Activated naive CD4-positive, alpha-beta T cell (primary cell): ENCODE results near the gene XRN2.

Source experiments
- DNase-seq, 4 experiments: peaks; one replicate each; lab custom pipeline; 2025; lab: John Stamatoyannopoulos, UW

Gene XRN2

DNA sequence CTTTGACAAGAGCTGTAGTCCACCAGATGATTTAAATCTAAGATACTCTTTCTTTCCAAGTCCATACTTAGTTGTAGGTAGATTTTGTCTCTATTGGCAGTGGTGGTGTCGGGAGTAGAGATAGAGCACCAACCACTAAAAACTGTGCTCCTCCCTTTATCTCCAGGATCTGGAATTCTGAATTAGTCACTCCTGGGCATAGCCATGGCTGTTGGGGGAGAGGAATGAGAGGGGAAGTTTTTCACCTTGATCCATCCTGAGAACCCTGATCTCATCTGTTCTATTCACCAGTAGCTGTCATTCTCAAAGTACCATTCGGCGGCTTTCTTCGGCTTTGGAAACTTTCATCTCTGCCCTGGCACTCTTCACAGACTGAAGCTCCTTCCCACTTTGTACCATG lies 129.8 kb downstream of the XRN2 start:
- no peak for DNase-seq

DNA sequence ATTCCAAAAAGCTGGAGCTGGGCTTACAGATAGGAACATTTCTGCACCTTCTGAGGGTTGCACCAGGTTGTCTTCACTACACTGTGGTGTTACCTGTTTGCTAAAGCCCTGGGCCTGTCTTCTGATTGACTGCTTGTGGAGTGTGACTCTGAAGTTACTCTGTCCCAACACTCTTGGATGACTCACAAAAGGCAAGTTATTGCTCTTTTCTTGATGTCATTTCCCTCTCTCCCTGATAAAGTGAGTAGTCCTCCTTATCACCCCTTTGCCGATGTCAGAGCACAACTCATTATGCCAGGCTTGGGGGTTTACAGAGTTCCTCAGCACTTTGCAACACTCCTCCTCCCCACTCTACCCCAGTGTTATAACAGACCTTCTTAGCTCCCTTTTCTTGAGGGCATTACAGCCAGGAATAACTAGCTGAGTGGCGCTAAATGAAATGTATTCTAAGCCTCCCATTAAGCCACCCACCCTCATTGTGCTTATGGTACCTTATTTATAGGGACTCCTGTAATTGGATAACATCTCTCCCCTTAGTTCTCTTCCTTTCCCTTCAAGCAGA lies 130.3 kb downstream of the XRN2 start:
- DNase-seq = no peak

DNA sequence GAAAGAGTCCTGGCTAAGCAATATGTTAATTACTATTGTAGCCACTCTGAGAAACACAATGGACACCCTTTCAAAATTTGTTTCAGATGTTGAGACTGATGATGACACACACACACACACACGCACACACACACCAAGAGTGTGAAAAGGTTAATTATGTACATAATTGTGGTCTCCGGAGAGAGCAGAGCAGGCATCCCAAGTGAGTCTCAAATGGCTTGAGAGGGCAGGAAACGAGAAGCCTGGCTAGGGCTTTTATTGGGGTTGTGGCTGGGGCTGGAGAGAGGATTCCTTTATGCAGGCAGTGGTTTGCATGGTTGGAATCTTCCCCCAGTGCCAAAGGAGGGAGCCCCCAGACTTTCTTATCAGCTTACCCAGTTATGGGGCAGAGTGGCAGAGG lies 132.4 kb downstream of the XRN2 start:
- DNase-seq = no peak

DNA sequence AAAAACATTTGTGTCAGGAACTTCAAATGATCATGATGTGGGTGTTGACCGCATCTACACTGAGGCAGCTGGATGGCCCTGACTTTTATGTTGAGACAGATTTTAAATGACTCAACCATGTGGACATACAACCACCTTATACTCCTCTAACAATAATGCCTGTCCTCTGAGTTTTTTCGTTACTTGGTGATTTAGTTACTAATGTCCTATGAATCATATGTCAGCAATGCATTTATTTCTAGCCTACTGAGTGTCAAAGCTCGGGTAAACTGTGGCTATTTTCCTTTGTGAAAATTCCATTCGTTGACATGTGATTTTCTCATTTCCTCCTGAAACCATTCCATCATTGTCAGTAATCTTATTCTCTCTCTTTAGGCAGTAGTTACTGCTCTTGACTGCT lies 133.1 kb downstream of the XRN2 start:
- no peak for DNase-seq

DNA sequence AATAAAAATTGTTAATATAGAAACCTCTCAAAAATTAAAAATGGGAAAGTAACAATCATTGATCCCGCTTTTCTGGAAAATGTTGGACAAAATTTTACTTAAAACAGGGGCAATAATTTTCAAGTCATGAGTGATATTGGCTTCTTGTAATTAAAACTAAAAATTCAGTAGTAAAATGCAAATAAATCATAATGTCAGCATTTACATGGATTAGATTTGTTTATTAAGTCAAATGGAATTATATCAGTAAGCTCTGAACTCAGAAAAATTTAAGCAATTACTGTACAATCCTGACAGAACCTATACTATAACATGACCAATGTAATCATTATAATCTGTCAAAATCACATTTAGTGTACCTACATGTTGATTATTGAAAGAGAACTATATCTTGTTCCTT lies 134.1 kb downstream of the XRN2 start:
- no peak for DNase-seq

DNA sequence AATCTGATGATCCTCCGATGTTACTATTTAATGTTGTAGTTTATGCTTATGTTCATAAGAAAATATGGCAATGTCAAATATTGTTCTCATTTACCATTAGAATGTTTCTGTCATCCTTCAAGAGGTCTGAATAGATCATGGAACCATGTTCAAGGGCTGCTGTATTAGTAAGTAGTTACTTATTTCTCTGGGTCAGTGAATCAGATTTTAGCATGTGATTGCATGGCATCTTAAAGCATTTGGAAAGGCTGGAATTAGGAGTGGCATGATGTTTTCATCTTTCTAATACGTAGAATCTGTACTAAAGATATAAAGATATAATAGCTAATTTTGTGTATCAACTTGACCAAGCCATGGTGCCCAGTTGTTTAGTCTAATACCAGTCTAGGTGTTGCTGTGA lies 134.7 kb downstream of the XRN2 start:
- DNase-seq = no peak
